PC-9 (cell line): Measurements from ENCODE around the gene MALRD1.

ENCODE experiments used
- CTCF ChIP-seq: fragments of 200-600 bp; sonication (generic); conservative IDR thresholded peaks from 2 replicates; pipeline ENCODE4 v1.6.1; 2017; ENCODE audit warnings: mixed run types, antibody characterized with exemption, mild to moderate bottlenecking, moderate library complexity
- EZH2 ChIP-seq: fragments of 200-600 bp; sonication (generic); IDR thresholded peaks from 2 replicates; pipeline ENCODE4 v1.8.0; 2017; ENCODE audit warnings: antibody characterized with exemption, low read depth

DNA sequence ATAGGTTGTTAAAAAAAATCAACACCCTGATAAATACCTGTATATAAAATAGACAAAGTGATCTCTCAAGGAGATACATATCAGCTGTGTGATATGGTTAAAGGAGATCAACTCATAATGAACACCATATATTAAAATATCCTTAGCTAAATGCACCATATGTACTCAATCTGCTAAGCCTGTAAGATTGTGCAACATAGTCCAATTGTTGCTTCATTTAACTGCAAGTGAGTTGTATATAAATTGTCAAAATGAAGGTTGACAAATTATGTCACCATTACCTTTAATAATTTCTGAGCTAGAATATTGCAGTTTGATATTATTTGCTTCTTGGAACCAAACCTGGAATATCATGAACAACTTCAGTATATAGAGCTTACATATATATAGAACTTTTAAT, 283.7 kb downstream of the MALRD1 start:
- TF ChIP-seq CTCF (no peak), EZH2 (no peak)
